ENCODE data around the gene HS3ST1.

DNA sequence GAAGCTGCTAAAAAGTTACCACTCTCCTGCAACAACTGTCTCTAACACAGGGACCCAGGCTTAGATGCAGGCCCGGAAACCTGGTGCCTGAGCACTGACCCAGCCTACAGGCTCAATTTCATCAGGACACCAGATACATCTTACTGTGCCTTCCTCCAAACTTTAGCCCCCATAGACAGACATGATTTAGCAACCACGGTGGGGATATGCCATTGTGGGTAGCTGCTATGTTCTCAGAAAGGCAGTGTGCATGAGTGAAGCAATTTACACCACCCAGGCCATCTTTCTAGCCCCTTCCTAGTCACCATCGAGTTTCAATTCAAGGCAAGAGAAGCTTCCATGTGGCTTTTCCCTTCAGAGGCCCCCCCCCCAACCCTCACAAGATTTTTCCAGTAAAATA is 2.7 kb downstream of the HS3ST1 start:
- TF ChIP-seq ZNF70 (CRISPR knock-in tag; IDR thresholded peaks at IDR 0.05) (no peak), OSR1 (CRISPR knock-in tag; IDR thresholded peaks at IDR 0.05) (no peak), POU6F1 (CRISPR knock-in tag; IDR thresholded peaks at IDR 0.05; ENCODE audit: borderline replicate concordance, low read depth) (no peak), PPARA (CRISPR knock-in tag; IDR thresholded peaks at IDR 0.05; ENCODE audit: borderline replicate concordance) (no peak)

Measured in SK-N-SH treated with all-trans-retinoic acid at 6 μM for 48 hours (cell line).